ENCODE data around the gene DMKN.

Gene DMKN

DNA sequence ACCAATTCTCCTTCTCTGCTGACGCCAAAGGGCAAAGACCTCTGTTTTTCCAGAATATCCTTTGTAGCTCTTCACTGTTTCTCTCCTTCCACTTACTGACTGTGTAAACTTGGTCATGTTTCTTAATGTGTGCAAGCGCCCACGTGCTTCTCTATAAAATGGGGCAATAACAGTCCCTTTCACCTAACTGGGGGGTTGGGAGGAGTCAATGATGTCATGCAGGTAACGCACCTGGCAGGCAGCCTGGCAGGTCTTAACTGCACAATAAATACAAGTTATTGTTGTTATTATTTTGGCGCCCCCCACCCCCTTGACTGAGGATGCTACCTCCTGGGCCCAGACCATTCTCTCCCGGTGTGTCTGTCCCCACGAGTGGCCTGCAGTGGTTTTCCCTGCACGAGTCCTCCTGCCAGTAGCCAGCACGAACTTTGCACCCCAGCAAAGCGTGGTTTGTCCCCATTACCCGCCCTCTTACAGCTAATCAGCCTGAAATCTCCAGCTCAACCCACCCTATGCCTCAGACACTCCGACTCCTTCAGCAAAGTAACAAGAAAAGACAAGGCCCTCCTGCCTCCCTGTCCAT, 9.4 kb upstream of the DMKN start:
- no peak for DNase-seq

GRCh38 chr19:35521124-35521743, 7.8 kb upstream of the DMKN start:
- DNase-seq = no peak

- DNase-seq = no peak
Observed at GRCh38 chr19:35519291-35519690, 5.8 kb upstream of the DMKN start.

GRCh38 chr19:35518313-35518712, 4.9 kb upstream of the DMKN start:
- DNase-seq = no peak

DNA sequence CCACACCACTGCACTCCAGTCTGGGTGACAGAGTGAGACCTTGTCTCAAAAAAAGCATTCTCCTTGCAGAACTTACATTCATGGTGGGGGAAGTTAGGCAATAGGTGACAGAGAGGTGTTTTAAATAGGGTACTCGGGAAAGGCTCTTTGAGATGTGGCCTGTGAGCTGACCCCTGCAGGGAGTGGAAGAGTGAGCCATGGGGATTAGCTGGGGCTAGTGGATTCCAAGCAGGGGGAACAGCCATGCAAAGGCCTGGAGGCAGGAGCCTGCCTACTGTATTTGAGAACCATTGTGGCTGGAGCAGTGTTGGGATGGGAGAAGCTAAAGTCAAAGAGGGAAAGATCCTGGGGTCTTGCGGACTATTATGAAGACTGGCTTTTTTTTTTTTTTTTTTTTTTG, 3.9 kb upstream of the DMKN start:
- DNase-seq = no peak

GRCh38 chr19:35516310-35516709, 2.9 kb upstream of the DMKN start:
- no peak for DNase-seq

GRCh38 chr19:35514282-35514809, 897 bp upstream of the DMKN start:
- no peak for DNase-seq

- DNase-seq = no peak
Observed at GRCh38 chr19:35512831-35513627, 420 bp downstream of the DMKN start.

- DNase-seq = no peak
Observed at GRCh38 chr19:35511337-35511736, 2.1 kb downstream of the DMKN start.

- no peak for DNase-seq
Observed at GRCh38 chr19:35510626-35510964, 2.9 kb downstream of the DMKN start.

- DNase-seq = peak; percentile 69 to 70
Observed at GRCh38 chr19:35509861-35510625, 3.4 kb downstream of the DMKN start.

DNA sequence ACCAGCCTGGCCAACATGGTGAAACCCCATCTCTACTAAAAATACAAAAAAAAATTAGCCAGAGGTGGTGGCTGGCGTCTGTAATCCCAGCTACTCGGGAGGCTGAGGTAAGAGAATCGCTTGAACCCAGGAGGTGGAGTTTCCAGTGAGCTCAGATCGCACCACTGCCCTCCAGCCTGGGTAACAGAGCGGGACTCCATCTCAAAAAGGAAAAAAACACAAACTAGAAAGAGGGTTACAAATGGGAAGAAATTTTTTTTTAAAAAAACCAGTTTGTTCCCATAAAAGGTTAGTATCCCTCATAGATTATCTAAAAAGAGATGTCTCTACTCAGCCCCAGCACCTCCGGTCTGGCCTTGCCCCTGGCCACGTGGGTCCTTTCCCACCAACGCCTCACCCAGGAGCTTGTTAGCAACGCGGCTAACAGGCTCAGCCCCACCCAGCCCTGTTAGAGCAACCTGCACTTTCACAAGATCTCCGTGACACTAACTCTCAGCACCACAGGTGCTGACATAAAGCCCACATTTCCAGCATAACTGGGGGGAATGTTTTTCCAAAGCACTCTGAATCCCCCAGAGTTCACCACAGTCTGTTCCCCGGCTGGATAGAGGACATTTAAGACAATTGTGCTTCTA, 4.3 kb downstream of the DMKN start:
- peak; percentile 40 to 54 for DNase-seq

GRCh38 chr19:35508129-35508528, 5.3 kb downstream of the DMKN start:
- DNase-seq = no peak

- DNase-seq = no peak
Observed at GRCh38 chr19:35507561-35507960, 5.9 kb downstream of the DMKN start.

GRCh38 chr19:35506011-35506410, 7.4 kb downstream of the DMKN start:
- DNase-seq = no peak

DNA sequence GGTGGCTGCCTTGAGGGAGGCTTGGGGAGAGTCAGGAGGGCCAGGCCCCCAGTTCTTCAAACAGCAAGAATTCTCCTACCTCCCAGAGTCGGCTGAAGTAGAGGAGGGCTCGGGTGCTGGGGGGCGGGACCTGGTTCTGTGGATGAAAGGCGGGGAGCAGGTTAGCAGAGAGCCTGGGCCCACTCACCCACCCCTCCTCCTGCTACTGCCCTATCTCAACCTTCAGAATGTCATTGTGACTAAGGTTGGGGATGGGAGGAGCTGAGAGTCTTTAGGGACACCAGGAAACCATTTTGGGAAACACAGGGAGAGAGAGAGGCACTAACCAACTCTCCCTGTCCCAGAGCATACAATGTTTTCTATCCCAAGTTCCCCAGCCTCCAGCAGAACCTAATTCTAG, 10.7 kb downstream of the DMKN start:
- DNase-seq = no peak

GRCh38 chr19:35501684-35502083, 11.8 kb downstream of the DMKN start:
- DNase-seq = no peak

DNA sequence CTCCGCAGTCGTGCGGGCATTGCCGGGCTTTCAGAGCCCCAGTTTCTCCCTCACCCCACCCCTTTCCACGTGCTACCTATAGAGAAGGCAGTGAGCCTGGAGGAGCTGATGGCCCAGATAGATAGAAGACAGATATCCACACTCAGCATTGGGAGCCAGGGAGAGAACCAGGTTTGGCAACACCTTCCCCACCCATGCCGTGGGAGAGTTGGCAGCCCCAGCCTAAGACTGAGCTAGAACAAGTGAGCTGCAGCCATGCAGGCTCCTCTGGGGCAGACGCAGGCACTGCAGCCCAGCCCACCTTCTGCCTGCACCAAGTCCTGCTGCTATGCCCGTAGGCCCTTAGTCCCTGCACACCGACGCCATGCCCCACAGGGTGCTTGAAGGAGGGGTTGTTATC, 12.8 kb downstream of the DMKN start:
- no peak for DNase-seq

GRCh38 chr19:35498984-35499527, 14.4 kb downstream of the DMKN start:
- no peak for DNase-seq

- DNase-seq = no peak
Observed at GRCh38 chr19:35498220-35498619, 15.2 kb downstream of the DMKN start.

- no peak for DNase-seq
Observed at GRCh38 chr19:35497406-35497805, 16.0 kb downstream of the DMKN start.

Measured in CD4-positive, alpha-beta T cell treated with Interleukin-1 beta for 1 hour (primary cell).